ENCODE results near the gene UAP1L1. TPM values are rescaled to one million over a fixed set of nuclear protein-coding genes. Genes with fewer than 3 reads are reported as not detected.

The UAP1L1 gene
- total RNA-seq, 1 experiment from 2014 or later, result 6.6 TPM

DNA sequence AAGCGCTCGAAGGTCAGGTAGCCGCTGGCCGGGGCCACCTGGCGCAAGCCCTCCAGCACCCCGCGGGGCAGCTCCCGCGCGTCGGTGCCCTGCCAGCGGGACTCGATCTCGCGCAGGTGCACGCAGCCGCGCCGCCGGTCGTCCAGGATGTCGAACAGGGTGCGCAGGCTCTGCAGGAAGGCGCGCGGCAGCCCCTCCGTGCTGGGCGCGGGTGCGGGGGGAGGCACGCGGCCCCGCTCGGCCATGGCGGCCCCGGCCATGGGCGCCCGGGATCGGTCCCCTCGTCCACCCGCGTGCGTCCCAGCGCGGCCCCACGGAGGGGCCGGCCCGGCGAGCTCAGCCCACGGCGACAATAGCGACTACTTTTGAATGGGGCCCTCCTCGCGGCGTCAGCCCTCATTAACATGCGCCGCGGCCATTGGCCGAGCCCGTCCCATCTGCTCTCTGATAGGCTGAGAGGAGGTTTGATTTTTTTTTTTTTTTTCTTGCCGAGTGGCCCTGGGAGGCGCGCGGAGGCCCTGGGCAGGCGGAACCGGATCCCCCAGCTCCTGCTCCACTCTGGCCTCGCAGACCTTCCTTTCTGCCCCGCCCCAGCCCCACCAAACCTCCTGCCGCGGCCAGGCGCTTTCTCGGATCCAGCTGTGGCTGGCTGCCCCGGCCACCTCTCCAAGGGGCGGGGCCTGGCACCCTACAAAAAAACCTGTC is 7.0 kb upstream of the UAP1L1 start, which contains the start of gene SAPCD2:
Gene SAPCD2, minus strand, starts transcription at position 357 of the 705 bp plus-strand sequence. Its CDS starts 97 bp downstream, at position 260.
- peak within 1 kb of the TSS; percentile 58 to 75 for H3K4me3 Mint-ChIP-seq
- H3K14ac ChIP-seq (ENCODE audit: insufficient read depth, low read length), result peak within 1 kb of the TSS; percentile 64
- no peak within 1 kb of the TSS for H2BK15ac ChIP-seq (ENCODE audit: low read depth, low read length)
- no peak within 1 kb of the TSS for H4K91ac ChIP-seq (ENCODE audit: insufficient read length, low read depth, low read length)
- H2BK12ac ChIP-seq (ENCODE audit: insufficient read length, low read depth, low read length), result peak within 1 kb of the TSS; percentile 25
- H3K4me2 ChIP-seq (ENCODE audit: insufficient read depth, insufficient read length, low read length), result peak within 1 kb of the TSS; percentile 35
- no peaks in the 10 kb centered on the region for H3K9me3 ChIP-seq (ENCODE audit: control insufficient read depth, low read depth, low read length)
- no peak within 1 kb of the TSS for H2BK20ac ChIP-seq (ENCODE audit: low read depth, low read length, poor library complexity, severe bottlenecking)
- peak; percentile 94 for DNase-seq
- H3K27me3 Mint-ChIP-seq (ENCODE audit: low read depth), result peaks cover 5% of the 10 kb centered on the region
- H3K27ac ChIP-seq (ENCODE audit: insufficient read length, low read depth, low read length), result no peak within 1 kb of the TSS
- no peak within 1 kb of the TSS for H4K8ac ChIP-seq (replicated peaks; ENCODE audit: insufficient read length, low read depth, low read length)
- no peaks in the 10 kb centered on the region for H3K79me2 ChIP-seq (ENCODE audit: insufficient read depth, low read length)
- no peaks in the 10 kb centered on the region for H3K79me1 ChIP-seq (ENCODE audit: insufficient read depth, low read depth, low read length, poor library complexity, severe bottlenecking)
- no peak within 1 kb of the TSS for H2BK120ac ChIP-seq (ENCODE audit: low read depth, low read length, poor library complexity, severe bottlenecking)
- H2AFZ ChIP-seq (ENCODE audit: low read length), result no peak within 1 kb of the TSS
- H3K23me2 ChIP-seq (ENCODE audit: insufficient read length, low read depth, low read length, poor library complexity, severe bottlenecking), result no peaks in the 10 kb centered on the region
- H3K56ac ChIP-seq (ENCODE audit: insufficient read length, low read depth, low read length), result no peak within 1 kb of the TSS
- peaks cover 4% of the 10 kb centered on the region for H4K20me1 ChIP-seq (ENCODE audit: control insufficient read depth, insufficient read depth, insufficient read length)
- H3K9ac ChIP-seq (ENCODE audit: extremely low read depth, insufficient read length, low read length), result peak within 1 kb of the TSS; percentile 16
- no peak within 1 kb of the TSS for H4K5ac ChIP-seq (ENCODE audit: insufficient read length, low read depth, low read length)
- no peaks in the 10 kb centered on the region for H3K27me3 ChIP-seq (ENCODE audit: insufficient read depth, low read length)
- H3K36me3 Mint-ChIP-seq (ENCODE audit: insufficient read depth in 1 of 3, low read depth in 3 of 3), result peaks cover 0 to 4% (median 3%) of the 10 kb centered on the region in 3 experiments; a peak in 4 of 7 replicates
- WGBS (ENCODE audit: extremely low coverage, insufficient read length, low lambda C conversion rate), result no CpG with 5 or more reads among the region's 74 CpGs
- H3T11ph ChIP-seq (ENCODE audit: low read length), result no peak within 1 kb of the TSS
- peaks cover 22 to 31% of the 10 kb centered on the region in 2 experiments for H3K4me1 Mint-ChIP-seq
- no peak within 1 kb of the TSS; the same call in 1 of the 2 replicates for H3K4ac ChIP-seq (ENCODE audit: low read depth, low read length)
- no peaks in the 10 kb centered on the region; a peak in 1 of 5 replicates for H3K9me3 Mint-ChIP-seq
- H3K4me1 ChIP-seq (ENCODE audit: insufficient read depth, low read length), result peaks cover 7% of the 10 kb centered on the region; the same call in 1 of the 2 replicates
- no peak for TF ChIP-seq CTCF (conservative IDR thresholded peaks at IDR 0.05)
- peak within 1 kb of the TSS in 2 of 3 experiments; percentile 8 to 75; a peak in 1 of 7 replicates for H3K27ac Mint-ChIP-seq
- no peak within 1 kb of the TSS for H2BK5ac ChIP-seq (ENCODE audit: insufficient read length, low read length)
- H3K18ac ChIP-seq (ENCODE audit: insufficient read length, low read depth, low read length), result peak within 1 kb of the TSS; percentile 32
- no peak within 1 kb of the TSS for H3K23ac ChIP-seq (ENCODE audit: insufficient read length, low read depth, low read length)
- no peak within 1 kb of the TSS for H2AK5ac ChIP-seq (ENCODE audit: insufficient read length, low read length)

Data from H9 (cell line).